Measurements from ENCODE around the gene BOC. TPM values are rescaled to one million over a fixed set of nuclear protein-coding genes. Genes with fewer than 3 reads are reported as not detected.

Gene BOC
- total RNA-seq, 1 donor, result 22.8 TPM

DNA sequence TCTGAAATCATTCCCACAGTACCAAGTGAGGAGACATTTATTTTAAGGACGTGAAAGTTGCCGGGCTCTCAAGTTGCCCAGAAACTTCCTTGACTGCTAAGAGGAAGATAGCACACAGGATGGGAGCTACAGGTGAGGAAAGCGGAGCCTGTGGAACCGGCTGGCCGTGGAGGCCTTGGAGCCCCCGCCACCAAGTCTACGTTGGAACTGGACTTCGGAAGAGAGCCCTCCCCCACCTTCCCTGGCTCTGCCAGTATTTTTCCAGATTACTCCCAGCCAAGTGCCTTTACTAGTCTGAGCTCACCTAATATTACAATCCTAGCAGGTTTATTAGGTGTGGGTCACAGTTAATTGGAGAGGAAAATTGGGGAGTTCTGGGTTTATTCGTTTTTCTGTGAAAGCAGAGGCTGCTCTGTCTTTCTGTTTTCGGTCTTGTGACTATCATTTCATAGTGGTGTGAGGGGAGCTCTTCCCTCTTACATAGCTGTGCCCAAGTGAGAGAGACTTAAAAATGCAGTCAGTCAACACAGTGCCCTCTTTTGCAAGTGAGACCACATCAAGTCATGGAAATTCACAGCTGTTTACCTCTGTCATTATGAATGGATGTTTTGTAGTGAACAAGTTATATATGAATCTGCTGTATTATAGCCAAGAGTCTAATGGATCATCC is 6.8 kb downstream of the BOC start:
- Histone ChIP-seq H2AFZ (ENCODE audit: low read length) (no peak overlapping the region), H3K4me3 (ENCODE audit: insufficient read depth, low read length) (no peak overlapping the region), H3K27me3 (ENCODE audit: insufficient read depth, low read length) (no peaks in the 10 kb centered on the region), H3K4me1 (ENCODE audit: insufficient read depth, low read length) (peaks cover 13% of the 10 kb centered on the region), H3K9me3 (ENCODE audit: low read depth, low read length) (no peaks in the 10 kb centered on the region), H3K79me2 (ENCODE audit: insufficient read depth, low read length) (peaks cover 10% of the 10 kb centered on the region), H3K4me2 (ENCODE audit: insufficient read depth, low read length) (no peak overlapping the region), H3K27ac (ENCODE audit: low read depth, low read length) (no peak overlapping the region), H4K20me1 (ENCODE audit: insufficient read depth, low read length) (no peaks in the 10 kb centered on the region), H3K36me3 (ENCODE audit: insufficient read depth, low read length) (no peaks in the 10 kb centered on the region)
- no peak for DNase-seq (ENCODE audit: insufficient read length, low spot score, missing footprints)
- TF ChIP-seq, protein P1, sequence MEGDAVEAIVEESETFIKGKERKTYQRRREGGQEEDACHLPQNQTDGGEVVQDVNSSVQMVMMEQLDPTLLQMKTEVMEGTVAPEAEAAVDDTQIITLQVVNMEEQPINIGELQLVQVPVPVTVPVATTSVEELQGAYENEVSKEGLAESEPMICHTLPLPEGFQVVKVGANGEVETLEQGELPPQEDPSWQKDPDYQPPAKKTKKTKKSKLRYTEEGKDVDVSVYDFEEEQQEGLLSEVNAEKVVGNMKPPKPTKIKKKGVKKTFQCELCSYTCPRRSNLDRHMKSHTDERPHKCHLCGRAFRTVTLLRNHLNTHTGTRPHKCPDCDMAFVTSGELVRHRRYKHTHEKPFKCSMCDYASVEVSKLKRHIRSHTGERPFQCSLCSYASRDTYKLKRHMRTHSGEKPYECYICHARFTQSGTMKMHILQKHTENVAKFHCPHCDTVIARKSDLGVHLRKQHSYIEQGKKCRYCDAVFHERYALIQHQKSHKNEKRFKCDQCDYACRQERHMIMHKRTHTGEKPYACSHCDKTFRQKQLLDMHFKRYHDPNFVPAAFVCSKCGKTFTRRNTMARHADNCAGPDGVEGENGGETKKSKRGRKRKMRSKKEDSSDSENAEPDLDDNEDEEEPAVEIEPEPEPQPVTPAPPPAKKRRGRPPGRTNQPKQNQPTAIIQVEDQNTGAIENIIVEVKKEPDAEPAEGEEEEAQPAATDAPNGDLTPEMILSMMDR (IDR thresholded peaks at IDR 0.05; ENCODE audit: extremely low read depth, low read depth, low read length), result no peak

DNA sequence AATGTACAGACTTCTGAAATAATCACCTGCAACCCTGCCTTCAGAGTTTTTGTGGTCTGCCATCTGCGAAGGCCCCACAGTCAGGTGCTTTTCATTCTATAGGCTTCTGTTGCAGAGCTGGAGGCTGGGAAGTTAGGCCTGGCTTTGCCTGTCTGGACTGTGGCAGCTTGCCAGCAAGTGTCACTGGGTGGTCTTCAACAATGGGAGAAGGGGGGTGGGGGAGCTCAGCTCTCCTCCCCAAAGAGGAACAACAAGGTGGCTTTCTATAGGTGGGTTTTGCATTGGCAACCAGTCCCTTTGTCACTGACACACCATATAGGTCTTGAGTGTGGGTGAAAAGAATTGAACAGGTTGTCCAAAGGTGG is 7.3 kb downstream of the BOC start:
- H3K36me3 ChIP-seq (ENCODE audit: insufficient read depth, low read length), result no peaks in the 10 kb centered on the region
- H4K20me1 ChIP-seq (ENCODE audit: insufficient read depth, low read length), result no peaks in the 10 kb centered on the region
- H3K79me2 ChIP-seq (ENCODE audit: insufficient read depth, low read length), result peaks cover 5% of the 10 kb centered on the region
- no peak overlapping the region for H3K4me2 ChIP-seq (ENCODE audit: insufficient read depth, low read length)
- no peak overlapping the region for H3K27ac ChIP-seq (ENCODE audit: low read depth, low read length)
- TF ChIP-seq, protein P1 (IDR thresholded peaks at IDR 0.05; ENCODE audit: extremely low read depth, low read depth, low read length), result no peak
- peaks cover 9% of the 10 kb centered on the region for H3K4me1 ChIP-seq (ENCODE audit: insufficient read depth, low read length)
- no peak for DNase-seq (ENCODE audit: insufficient read length, low spot score, missing footprints)
- H3K4me3 ChIP-seq (ENCODE audit: insufficient read depth, low read length), result no peak overlapping the region
- H2AFZ ChIP-seq (ENCODE audit: low read length), result no peak overlapping the region
- H3K9me3 ChIP-seq (ENCODE audit: low read depth, low read length), result no peaks in the 10 kb centered on the region
- no peaks in the 10 kb centered on the region for H3K27me3 ChIP-seq (ENCODE audit: insufficient read depth, low read length)

DNA sequence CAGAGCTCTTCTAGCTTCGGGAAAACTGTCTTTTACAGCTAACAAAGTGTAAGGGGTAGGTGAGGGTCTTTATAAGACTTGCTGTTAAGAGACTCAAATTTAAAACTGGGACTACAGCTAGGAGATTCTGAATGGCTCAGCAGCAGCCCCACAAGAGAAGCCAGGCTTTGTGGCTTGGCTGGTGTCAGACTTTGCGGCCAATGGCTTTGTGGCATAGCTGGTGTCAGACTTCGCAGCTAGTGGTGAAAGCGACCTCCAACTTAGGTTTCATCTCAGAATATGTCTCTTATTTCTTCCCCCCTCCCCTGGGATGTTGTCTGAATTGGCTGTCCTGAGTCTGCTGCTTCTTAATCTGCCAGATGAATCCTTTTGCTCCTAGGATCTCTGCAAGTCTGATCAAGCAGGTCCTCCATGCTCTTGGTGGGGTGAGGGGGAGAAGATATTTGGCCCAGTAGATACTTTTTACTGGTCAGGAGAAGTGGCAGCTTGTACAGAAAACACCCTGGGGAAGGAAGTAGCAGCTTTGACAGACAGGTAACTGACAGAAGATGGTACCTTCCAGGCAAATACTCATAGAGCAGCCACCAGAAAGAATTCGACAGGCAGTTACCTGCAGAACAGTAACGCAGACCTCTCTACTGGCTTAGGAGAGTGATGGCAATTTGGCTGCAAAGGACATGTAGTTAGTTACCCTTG is 8.4 kb downstream of the BOC start:
- Histone ChIP-seq H3K4me2 (ENCODE audit: insufficient read depth, low read length) (no peak overlapping the region), H3K4me3 (ENCODE audit: insufficient read depth, low read length) (no peak overlapping the region), H2AFZ (ENCODE audit: low read length) (no peak overlapping the region), H3K9me3 (ENCODE audit: low read depth, low read length) (no peaks in the 10 kb centered on the region), H3K4me1 (ENCODE audit: insufficient read depth, low read length) (peaks cover 13% of the 10 kb centered on the region), H3K79me2 (ENCODE audit: insufficient read depth, low read length) (no peaks in the 10 kb centered on the region), H3K27ac (ENCODE audit: low read depth, low read length) (no peak overlapping the region), H3K36me3 (ENCODE audit: insufficient read depth, low read length) (no peaks in the 10 kb centered on the region), H4K20me1 (ENCODE audit: insufficient read depth, low read length) (no peaks in the 10 kb centered on the region), H3K27me3 (ENCODE audit: insufficient read depth, low read length) (no peaks in the 10 kb centered on the region)
- TF ChIP-seq, protein P1 (IDR thresholded peaks at IDR 0.05; ENCODE audit: extremely low read depth, low read depth, low read length), result no peak
- no peak for DNase-seq (ENCODE audit: insufficient read length, low spot score, missing footprints)

DNA sequence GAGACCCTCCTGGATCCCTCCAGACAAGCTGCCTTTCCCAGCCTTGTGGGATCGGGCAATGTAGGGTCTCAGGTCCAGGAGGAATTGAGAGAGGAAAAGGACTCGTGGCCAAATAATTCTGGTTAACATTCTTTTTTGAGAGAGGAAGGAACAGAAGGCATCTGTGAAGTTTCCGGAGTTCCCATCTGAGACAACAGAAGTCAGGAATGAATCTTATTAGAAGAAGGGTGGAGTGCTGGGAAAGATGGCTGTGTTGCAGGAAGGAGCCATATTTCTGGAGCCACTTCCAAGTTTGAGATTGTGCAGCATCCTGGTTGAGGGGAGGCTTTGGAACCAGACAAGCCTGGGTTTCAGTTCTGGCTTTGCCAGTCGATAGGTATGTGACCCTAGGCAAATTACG is 9.4 kb downstream of the BOC start:
- Histone ChIP-seq H3K79me2 (ENCODE audit: insufficient read depth, low read length) (no peaks in the 10 kb centered on the region), H3K27me3 (ENCODE audit: insufficient read depth, low read length) (no peaks in the 10 kb centered on the region), H3K27ac (ENCODE audit: low read depth, low read length) (no peak overlapping the region), H3K4me2 (ENCODE audit: insufficient read depth, low read length) (no peak overlapping the region), H3K4me1 (ENCODE audit: insufficient read depth, low read length) (peaks cover 8% of the 10 kb centered on the region), H3K36me3 (ENCODE audit: insufficient read depth, low read length) (no peaks in the 10 kb centered on the region), H3K9me3 (ENCODE audit: low read depth, low read length) (no peaks in the 10 kb centered on the region), H2AFZ (ENCODE audit: low read length) (no peak overlapping the region), H4K20me1 (ENCODE audit: insufficient read depth, low read length) (no peaks in the 10 kb centered on the region), H3K4me3 (ENCODE audit: insufficient read depth, low read length) (no peak overlapping the region)
- DNase-seq (ENCODE audit: insufficient read length, low spot score, missing footprints), result no peak
- TF ChIP-seq, protein P1 (IDR thresholded peaks at IDR 0.05; ENCODE audit: extremely low read depth, low read depth, low read length), result no peak

All from osteoblast (primary cell).